PC-3 (cell line): ENCODE measurements around the gene OXNAD1. TPM values are rescaled to one million over a fixed set of nuclear protein-coding genes. Genes with fewer than 3 reads are reported as not detected.
A peak's percentile ranks its signal among the peaks of the same experiment; 100 is the strongest.

Experiments used
- ATAC-seq: fragments of 200-7000 bp; cut with Tn5 transposase; 2 replicates; pipeline ENCODE4 v1.9.1; 2020; ENCODE audit warnings: mild to moderate bottlenecking, moderate library complexity
- BruUV-seq: library from RNA; stranded (reverse); fragments of 400-500 nt; replicated peaks from 2 replicates; lab custom pipeline; 2021; lab: Mats Ljungman, UMichigan
- CTCF ChIA-PET: fragments of 300-600 bp; sonication (Branson Sonifier 250); formaldehyde crosslinking; loops from one replicate; lab custom pipeline; 2022; ENCODE audit warnings: antibody characterized with exemption; lab: Charles Lee
- POLR2A ChIA-PET: fragments of 300-600 bp; sonication (Branson Sonifier 250); formaldehyde crosslinking; loops from one replicate; lab custom pipeline; 2022; ENCODE audit warnings: antibody characterized with exemption; ENCODE audit not compliant: unreplicated experiment; lab: Charles Lee
- DNase-seq: peaks from one replicate; pipeline ENCODE4 v3.0.0-alpha.2; 2015
- H2AFZ ChIP-seq: fragments of 300-600 bp; sonication (generic); 2 replicates; pipeline ENCODE4 v1.6.0; 2016; ENCODE audit warnings: antibody characterized with exemption, low read length
- H3F3A ChIP-seq: fragments of 300-600 bp; sonication (generic); one replicate; pipeline ENCODE4 v1.6.0; 2017; ENCODE audit warnings: antibody characterized with exemption, low read length, control low read depth, mild to moderate bottlenecking; ENCODE audit not compliant: unreplicated experiment
- H3K27ac ChIP-seq: fragments of 300-600 bp; sonication (generic); 2 replicates; pipeline ENCODE4 v1.5.1; 2016; ENCODE audit warnings: mild to moderate bottlenecking, low read length
- H3K27me3 ChIP-seq: fragments of 300-600 bp; sonication (generic); 2 replicates; pipeline ENCODE4 v1.6.1; 2016; ENCODE audit warnings: low read length, mixed read lengths
- H3K36me3 ChIP-seq: fragments of 300-600 bp; sonication (generic); 2 replicates; pipeline ENCODE4 v1.6.1; 2016; ENCODE audit warnings: low read depth, mixed run types, low read length, mixed read lengths
- H3K4me1 ChIP-seq: fragments of 300-600 bp; sonication (generic); 2 replicates; pipeline ENCODE4 v1.5.1; 2016; ENCODE audit warnings: low read length; ENCODE audit not compliant: insufficient read depth
- H3K4me2 ChIP-seq: fragments of 300-600 bp; sonication (generic); 2 replicates; pipeline ENCODE4 v1.6.0; 2016; ENCODE audit warnings: low read length
- H3K4me3 ChIP-seq: fragments of 300-600 bp; sonication (generic); 2 replicates; pipeline ENCODE4 v1.5.1; 2016; ENCODE audit warnings: mild to moderate bottlenecking, low read length, mixed read lengths
- H3K79me2 ChIP-seq: fragments of 300-600 bp; sonication (generic); 2 replicates; pipeline ENCODE4 v1.6.1; 2017; ENCODE audit warnings: low read length, mixed read lengths
- H3K9ac ChIP-seq: fragments of 300-600 bp; sonication (generic); 2 replicates; pipeline ENCODE4 v1.6.0; 2016; ENCODE audit warnings: mild to moderate bottlenecking, low read length
- H3K9me2 ChIP-seq: fragments of 300-600 bp; sonication (generic); replicated peaks from 2 replicates; pipeline ENCODE4 v1.6.1; 2016; ENCODE audit warnings: mixed run types, low read length, mixed read lengths
- H3K9me3 ChIP-seq: fragments of 300-600 bp; sonication (generic); 2 replicates; pipeline ENCODE4 v1.6.1; 2016; ENCODE audit warnings: low read length, mixed read lengths
- H4K20me1 ChIP-seq: fragments of 300-600 bp; sonication (generic); 2 replicates; pipeline ENCODE4 v1.6.1; 2016; ENCODE audit warnings: low read length, mixed read lengths
- EZH2 ChIP-seq: fragments of 300-600 bp; sonication (generic); IDR thresholded peaks from one replicate; pipeline ENCODE4 v1.6.1; 2017; ENCODE audit warnings: antibody characterized with exemption, mild to moderate bottlenecking, low read length; ENCODE audit not compliant: unreplicated experiment
- EZH2phosphoT487 ChIP-seq: fragments of 300-600 bp; sonication (generic); IDR thresholded peaks from 2 replicates; pipeline ENCODE4 v1.6.1; 2018; ENCODE audit warnings: mild to moderate bottlenecking, antibody characterized with exemption, low read length, borderline replicate concordance
- intact Hi-C: fragments of 100-400 bp; cut with micrococcal nuclease; formaldehyde crosslinking; loops from 2 replicates; pipeline ENCODE4 v1.9.0; 2023
- total RNA-seq: library from RNA; depleted of rRNA; stranded (reverse); fragments of >200 nt; gene quantifications from 2 replicates; pipeline ENCODE4 v1.2.3, GENCODE V29; 2014
- TF ChIP-seq, protein P1 (sequence below): fragments of 300-600 bp; sonication (generic); conservative IDR thresholded peaks from 2 replicates; pipeline ENCODE4 v1.5.1; 2017; ENCODE audit warnings: antibody characterized with exemption, low read depth, mild to moderate bottlenecking, low read length

OXNAD1 gene
- total RNA-seq, 1 experiment from 2014 or later: 20.5 TPM

GRCh38 chr3:16241225-16241624, 23.8 kb upstream of the OXNAD1 start:
- TF ChIP-seq EZH2phosphoT487: no peak
- TF ChIP-seq, protein P1, sequence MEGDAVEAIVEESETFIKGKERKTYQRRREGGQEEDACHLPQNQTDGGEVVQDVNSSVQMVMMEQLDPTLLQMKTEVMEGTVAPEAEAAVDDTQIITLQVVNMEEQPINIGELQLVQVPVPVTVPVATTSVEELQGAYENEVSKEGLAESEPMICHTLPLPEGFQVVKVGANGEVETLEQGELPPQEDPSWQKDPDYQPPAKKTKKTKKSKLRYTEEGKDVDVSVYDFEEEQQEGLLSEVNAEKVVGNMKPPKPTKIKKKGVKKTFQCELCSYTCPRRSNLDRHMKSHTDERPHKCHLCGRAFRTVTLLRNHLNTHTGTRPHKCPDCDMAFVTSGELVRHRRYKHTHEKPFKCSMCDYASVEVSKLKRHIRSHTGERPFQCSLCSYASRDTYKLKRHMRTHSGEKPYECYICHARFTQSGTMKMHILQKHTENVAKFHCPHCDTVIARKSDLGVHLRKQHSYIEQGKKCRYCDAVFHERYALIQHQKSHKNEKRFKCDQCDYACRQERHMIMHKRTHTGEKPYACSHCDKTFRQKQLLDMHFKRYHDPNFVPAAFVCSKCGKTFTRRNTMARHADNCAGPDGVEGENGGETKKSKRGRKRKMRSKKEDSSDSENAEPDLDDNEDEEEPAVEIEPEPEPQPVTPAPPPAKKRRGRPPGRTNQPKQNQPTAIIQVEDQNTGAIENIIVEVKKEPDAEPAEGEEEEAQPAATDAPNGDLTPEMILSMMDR: no peak
- no peak for TF ChIP-seq EZH2
- DNase-seq: no peak
- POLR2A ChIA-PET: interaction anchor here (0.6 kb wide), 1 partner anchor 100 kb away, joined by 3 read pairs; no protein-coding TSS in a partner anchor
- no peaks in the 10 kb centered on the region for H3K36me3 ChIP-seq
- H3K9me3 ChIP-seq: no peaks in the 10 kb centered on the region
- H3K27me3 ChIP-seq: no peaks in the 10 kb centered on the region
- no peaks in the 10 kb centered on the region for H3F3A ChIP-seq
- H3K79me2 ChIP-seq: no peaks in the 10 kb centered on the region
- no peak overlapping the region for H3K4me3 ChIP-seq
- no peaks in the 10 kb centered on the region for H3K9me2 ChIP-seq
- no peak overlapping the region for H3K27ac ChIP-seq
- H2AFZ ChIP-seq: no peak overlapping the region
- CTCF ChIA-PET: no interaction called here
- H3K4me2 ChIP-seq: no peak overlapping the region
- peaks cover 33% of the 10 kb centered on the region for H3K4me1 ChIP-seq
- H4K20me1 ChIP-seq: no peaks in the 10 kb centered on the region
- H3K9ac ChIP-seq: no peak overlapping the region
- intact Hi-C loops: loop anchor here (10.0 kb wide), 1 partner anchor 606 kb away; no protein-coding TSS in a partner anchor
- BruUV-seq: no TSS peak
- ATAC-seq: no peak

- Histone ChIP-seq H3K36me3 (no peaks in the 10 kb centered on the region), H3K9me2 (no peaks in the 10 kb centered on the region), H4K20me1 (no peaks in the 10 kb centered on the region), H3K9me3 (no peaks in the 10 kb centered on the region), H3K4me1 (peaks cover 37% of the 10 kb centered on the region), H3K27ac (no peak overlapping the region), H3K79me2 (no peaks in the 10 kb centered on the region), H3F3A (no peaks in the 10 kb centered on the region), H3K4me2 (no peak overlapping the region), H2AFZ (no peak overlapping the region), H3K4me3 (no peak overlapping the region), H3K9ac (no peak overlapping the region), H3K27me3 (no peaks in the 10 kb centered on the region)
- CTCF ChIA-PET: no interaction called here
- intact Hi-C loops: loop anchor here (10.0 kb wide), 1 partner anchor 607 kb away; no protein-coding TSS in a partner anchor
- no peak for ATAC-seq
- no peak for DNase-seq
- no peak for TF ChIP-seq EZH2phosphoT487
- TF ChIP-seq, protein P1: no peak
- TF ChIP-seq EZH2: no peak
- POLR2A ChIA-PET: no interaction called here
- BruUV-seq: no TSS peak
Measured at GRCh38 chr3:16242177-16242576, 22.8 kb upstream of the OXNAD1 start.

DNA sequence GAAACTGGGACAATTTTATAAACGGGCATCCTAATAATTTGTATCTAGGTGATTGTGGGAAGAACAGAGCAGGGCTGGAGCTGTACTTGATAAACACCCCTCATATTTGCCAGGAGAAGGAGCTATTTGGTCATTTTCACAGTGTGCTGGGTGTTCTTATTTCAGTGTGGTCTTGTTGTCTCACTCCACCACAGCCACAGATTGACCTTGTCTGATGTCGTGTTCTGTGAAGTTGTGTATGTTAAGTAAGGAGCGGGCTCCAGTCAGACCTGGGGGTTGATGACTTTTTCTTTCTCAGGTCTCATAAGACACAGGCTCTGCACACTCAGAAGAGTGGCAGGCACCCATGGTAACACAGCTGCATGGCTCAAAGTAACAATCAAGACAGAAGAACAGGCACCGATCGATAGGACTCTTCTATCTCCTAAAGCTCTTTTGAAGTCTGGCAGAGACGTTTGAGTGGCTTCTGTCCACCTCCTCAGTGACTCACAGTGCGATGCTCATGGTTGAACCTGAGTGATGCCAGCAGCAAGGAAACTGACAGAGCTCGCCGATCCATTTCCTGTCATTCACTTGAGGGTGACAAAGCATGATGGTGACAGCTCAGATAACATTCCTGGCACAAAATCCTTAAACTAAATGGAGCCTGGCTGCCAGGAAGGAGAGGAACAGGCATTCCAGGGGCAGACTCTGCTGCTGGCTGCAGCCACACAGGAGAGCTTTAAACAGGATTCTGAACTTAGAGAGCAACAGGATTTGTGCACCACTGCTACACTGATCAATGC, 21.1 kb upstream of the OXNAD1 start:
- no peaks in the 10 kb centered on the region for H3K9me3 ChIP-seq
- ATAC-seq (peak; percentile 49), DNase-seq (peak; percentile 79)
- no peaks in the 10 kb centered on the region for H3F3A ChIP-seq
- BruUV-seq: no TSS peak
- peak overlapping the region; percentile 56 for H3K4me2 ChIP-seq
- peaks cover 45% of the 10 kb centered on the region for H3K4me1 ChIP-seq
- no peak overlapping the region for H3K27ac ChIP-seq
- H3K36me3 ChIP-seq: no peaks in the 10 kb centered on the region
- intact Hi-C loops: loop anchor here (10.0 kb wide), 1 partner anchor 609 kb away; no protein-coding TSS in a partner anchor
- ChIA-PET POLR2A (no interaction called here), CTCF (interaction anchor here (1.1 kb wide), 1 partner anchor 66 kb away, joined by 6 read pairs; no protein-coding TSS in a partner anchor)
- H2AFZ ChIP-seq: 0 out of 2 replicates have a peak overlapping the region, but pooled peaks have one; percentile 20
- H3K79me2 ChIP-seq: no peaks in the 10 kb centered on the region
- TF ChIP-seq EZH2 (no peak), EZH2phosphoT487 (no peak)
- TF ChIP-seq, protein P1: no peak
- H3K27me3 ChIP-seq: no peaks in the 10 kb centered on the region
- H4K20me1 ChIP-seq: no peaks in the 10 kb centered on the region
- no peak overlapping the region for H3K9ac ChIP-seq
- H3K9me2 ChIP-seq: no peaks in the 10 kb centered on the region
- H3K4me3 ChIP-seq: no peak overlapping the region
